Ascending aorta (tissue), 2 donors: ENCODE measurements around the gene GPR25. TPM values are rescaled to one million over a fixed set of nuclear protein-coding genes. Genes with fewer than 3 reads are reported as not detected.

Source experiments
- DNase-seq, 2 donors: peaks; one replicate each; pipeline ENCODE4 v3.0.0-alpha.2; 2019; ENCODE audit warnings: low spot score in 2 of 2
- H3K27ac ChIP-seq, 2 donors: fragments of 200-600 bp; sonication (generic); one replicate each; pipeline ENCODE4 v1.5.1; 2016 to 2017; ENCODE audit warnings: mild to moderate bottlenecking in 1 of 2
- H3K27me3 ChIP-seq: fragments of 200-600 bp; sonication (generic); one replicate; pipeline ENCODE4 v1.5.1; 2017
- H3K36me3 ChIP-seq, 2 donors: fragments of 200-600 bp; sonication (generic); one replicate each; pipeline ENCODE4 v1.5.1; 2016
- H3K4me1 ChIP-seq, 2 donors: fragments of 200-600 bp; sonication (generic); one replicate each; pipeline ENCODE4 v1.5.1; 2016 to 2017; ENCODE audit warnings: mild to moderate bottlenecking in 1 of 2
- H3K4me3 ChIP-seq, 2 donors: fragments of 200-600 bp; sonication (generic); one replicate each; pipeline ENCODE4 v1.5.1; 2016 to 2017; ENCODE audit warnings: mild to moderate bottlenecking in 1 of 2
- H3K9me3 ChIP-seq, 2 donors: fragments of 200-600 bp; sonication (generic); one replicate each; pipeline ENCODE4 v1.5.1; 2016
- intact Hi-C: fragments of 100-400 bp; cut with DNase I; formaldehyde crosslinking; loops from one replicate; pipeline ENCODE4 v1.15.1; 2023
- total RNA-seq: library from RNA; depleted of rRNA; stranded (reverse); fragments of >200 nt; gene quantifications from one replicate; pipeline ENCODE4 v1.1.0, GENCODE V29; 2016
- TF ChIP-seq, protein P1 (sequence below), 3 experiments: fragments of 200-600 bp in 2 of 3; fragments of 450-650 bp in 1 of 3; sonication (generic) in 2 of 3; IDR thresholded peaks; one replicate each; pipeline ENCODE4 v1.5.1; 2016 to 2019; ENCODE audit warnings: antibody characterized with exemption in 3 of 3, mild to moderate bottlenecking in 1 of 3, moderate library complexity in 1 of 3

The GPR25 gene
- total RNA-seq, 1 donor from 2014 or later: not detected

DNA sequence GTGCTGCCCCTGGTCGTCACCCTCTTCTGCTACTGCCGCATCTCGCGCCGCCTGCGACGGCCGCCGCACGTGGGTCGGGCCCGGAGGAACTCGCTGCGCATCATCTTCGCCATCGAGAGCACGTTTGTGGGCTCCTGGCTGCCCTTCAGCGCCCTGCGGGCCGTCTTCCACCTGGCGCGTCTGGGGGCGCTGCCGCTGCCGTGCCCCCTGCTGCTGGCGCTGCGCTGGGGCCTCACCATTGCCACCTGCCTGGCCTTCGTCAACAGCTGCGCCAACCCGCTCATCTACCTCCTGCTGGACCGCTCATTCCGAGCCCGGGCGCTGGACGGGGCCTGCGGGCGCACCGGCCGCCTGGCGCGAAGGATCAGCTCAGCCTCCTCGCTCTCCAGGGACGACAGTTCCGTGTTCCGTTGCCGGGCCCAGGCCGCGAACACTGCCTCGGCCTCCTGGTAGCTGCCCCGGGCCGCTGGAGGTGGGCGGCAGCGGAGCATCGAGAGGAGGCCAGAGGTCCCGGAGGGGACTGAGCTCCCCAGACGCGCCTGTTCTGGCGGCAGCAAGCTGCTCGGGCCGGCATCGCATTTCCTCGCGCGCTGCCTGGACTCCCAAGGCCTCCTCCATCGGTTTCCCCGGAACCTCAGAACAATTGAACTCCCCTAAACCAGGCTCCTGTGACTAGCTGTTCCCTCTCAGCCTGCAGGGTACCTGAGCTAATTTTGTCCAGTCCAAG, 1.1 kb downstream of the GPR25 start:
- Histone ChIP-seq H3K27me3 (no peaks in the 10 kb centered on the region), H3K36me3 (no peaks in the 10 kb centered on the region), H3K4me3 (peak overlapping the region; percentile 46 to 53), H3K4me1 (peaks cover 9 to 10% of the 10 kb centered on the region in 2 donors), H3K27ac (no peak overlapping the region), H3K9me3 (no peaks in the 10 kb centered on the region)
- intact Hi-C loops: no loop called here
- DNase-seq: peak in 1 of 2 donors; percentile 49
- TF ChIP-seq, protein P1, sequence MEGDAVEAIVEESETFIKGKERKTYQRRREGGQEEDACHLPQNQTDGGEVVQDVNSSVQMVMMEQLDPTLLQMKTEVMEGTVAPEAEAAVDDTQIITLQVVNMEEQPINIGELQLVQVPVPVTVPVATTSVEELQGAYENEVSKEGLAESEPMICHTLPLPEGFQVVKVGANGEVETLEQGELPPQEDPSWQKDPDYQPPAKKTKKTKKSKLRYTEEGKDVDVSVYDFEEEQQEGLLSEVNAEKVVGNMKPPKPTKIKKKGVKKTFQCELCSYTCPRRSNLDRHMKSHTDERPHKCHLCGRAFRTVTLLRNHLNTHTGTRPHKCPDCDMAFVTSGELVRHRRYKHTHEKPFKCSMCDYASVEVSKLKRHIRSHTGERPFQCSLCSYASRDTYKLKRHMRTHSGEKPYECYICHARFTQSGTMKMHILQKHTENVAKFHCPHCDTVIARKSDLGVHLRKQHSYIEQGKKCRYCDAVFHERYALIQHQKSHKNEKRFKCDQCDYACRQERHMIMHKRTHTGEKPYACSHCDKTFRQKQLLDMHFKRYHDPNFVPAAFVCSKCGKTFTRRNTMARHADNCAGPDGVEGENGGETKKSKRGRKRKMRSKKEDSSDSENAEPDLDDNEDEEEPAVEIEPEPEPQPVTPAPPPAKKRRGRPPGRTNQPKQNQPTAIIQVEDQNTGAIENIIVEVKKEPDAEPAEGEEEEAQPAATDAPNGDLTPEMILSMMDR (IDR thresholded peaks at IDR 0.05): no peak

DNA sequence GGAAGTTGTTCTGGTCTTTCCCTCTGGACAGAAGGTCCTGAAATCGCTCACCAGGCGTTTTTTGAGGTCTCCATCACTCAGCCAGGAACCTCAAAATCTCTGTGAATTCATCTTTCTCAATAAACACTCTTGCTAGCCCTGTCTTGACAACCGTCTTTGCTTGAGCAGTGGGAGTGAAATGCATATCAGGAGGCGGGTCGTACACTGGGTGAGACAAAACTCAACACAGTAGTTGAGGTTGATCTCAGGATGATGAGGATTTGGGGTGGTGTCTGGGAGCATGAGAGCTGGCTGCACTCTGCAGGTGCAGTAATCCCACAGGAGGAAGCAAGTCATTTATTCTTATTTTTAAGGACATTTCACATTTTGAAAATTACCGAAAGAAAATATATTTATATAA, 1.9 kb downstream of the GPR25 start:
- H3K4me3 ChIP-seq: no peak overlapping the region
- TF ChIP-seq, protein P1 (IDR thresholded peaks at IDR 0.05): no peak
- peaks cover 9 to 10% of the 10 kb centered on the region in 2 donors for H3K4me1 ChIP-seq
- no peaks in the 10 kb centered on the region for H3K36me3 ChIP-seq
- no peak overlapping the region for H3K27ac ChIP-seq
- no peaks in the 10 kb centered on the region for H3K9me3 ChIP-seq
- intact Hi-C loops: no loop called here
- DNase-seq: peak in 1 of 2 donors; percentile 7
- no peaks in the 10 kb centered on the region for H3K27me3 ChIP-seq

DNA sequence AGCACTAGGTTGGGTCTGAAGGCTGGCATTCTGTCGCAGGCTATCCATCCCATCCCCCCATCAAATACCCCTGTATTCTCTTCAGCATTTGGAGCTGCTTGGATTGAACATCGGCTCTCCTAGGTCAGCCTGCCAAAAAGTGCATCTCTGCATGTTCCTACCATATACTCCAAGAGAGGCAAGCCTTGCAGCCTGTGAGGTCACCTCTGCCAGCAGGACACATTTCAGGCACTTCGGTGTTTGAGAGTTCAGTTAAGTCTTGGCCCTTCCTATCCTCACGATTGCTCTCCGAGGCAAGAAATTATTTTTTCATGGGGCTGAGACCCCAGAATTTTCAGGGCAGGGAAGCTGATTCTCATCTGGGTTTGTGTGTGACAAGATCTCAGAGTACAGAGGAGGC, 2.6 kb downstream of the GPR25 start:
- intact Hi-C loops: no loop called here
- H3K4me3 ChIP-seq: no peak overlapping the region

DNA sequence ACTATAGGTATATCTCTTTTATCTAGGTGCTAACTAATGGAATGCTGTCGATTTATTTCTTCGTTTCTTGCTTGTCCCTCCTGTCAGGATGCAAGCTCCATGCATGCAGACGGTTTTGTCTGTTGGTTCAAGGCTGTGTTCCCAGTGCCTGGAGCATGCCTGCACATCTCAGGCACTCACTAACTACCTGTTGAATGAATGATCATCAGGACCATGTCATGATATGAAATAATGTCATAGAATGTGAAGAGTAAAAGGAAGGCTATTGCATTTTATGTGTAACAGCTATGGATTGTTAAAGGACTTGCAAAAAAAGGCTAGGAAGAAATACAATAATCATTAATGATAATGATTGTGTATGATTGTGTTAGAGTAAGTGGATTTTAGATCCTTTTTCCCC, 4.2 kb downstream of the GPR25 start:
- no peak overlapping the region for H3K27ac ChIP-seq
- intact Hi-C loops: no loop called here
- H3K4me1 ChIP-seq: peaks cover 9 to 10% of the 10 kb centered on the region in 2 donors
- no peaks in the 10 kb centered on the region for H3K36me3 ChIP-seq
- no peaks in the 10 kb centered on the region for H3K27me3 ChIP-seq
- H3K9me3 ChIP-seq: no peaks in the 10 kb centered on the region
- no peak overlapping the region for H3K4me3 ChIP-seq
- TF ChIP-seq, protein P1 (IDR thresholded peaks at IDR 0.05): no peak
- DNase-seq: peak in 1 of 2 donors; percentile 12

More for the DNA sequence above, 2.6 kb downstream of the GPR25 start:
- H3K27ac ChIP-seq: no peak overlapping the region
- H3K36me3 ChIP-seq: no peaks in the 10 kb centered on the region
- no peaks in the 10 kb centered on the region for H3K27me3 ChIP-seq
- H3K9me3 ChIP-seq: no peaks in the 10 kb centered on the region
- peak in 1 of 2 donors; percentile 27 for DNase-seq
- TF ChIP-seq, protein P1 (IDR thresholded peaks at IDR 0.05): no peak
- H3K4me1 ChIP-seq: peaks cover 9 to 10% of the 10 kb centered on the region in 2 donors

DNA sequence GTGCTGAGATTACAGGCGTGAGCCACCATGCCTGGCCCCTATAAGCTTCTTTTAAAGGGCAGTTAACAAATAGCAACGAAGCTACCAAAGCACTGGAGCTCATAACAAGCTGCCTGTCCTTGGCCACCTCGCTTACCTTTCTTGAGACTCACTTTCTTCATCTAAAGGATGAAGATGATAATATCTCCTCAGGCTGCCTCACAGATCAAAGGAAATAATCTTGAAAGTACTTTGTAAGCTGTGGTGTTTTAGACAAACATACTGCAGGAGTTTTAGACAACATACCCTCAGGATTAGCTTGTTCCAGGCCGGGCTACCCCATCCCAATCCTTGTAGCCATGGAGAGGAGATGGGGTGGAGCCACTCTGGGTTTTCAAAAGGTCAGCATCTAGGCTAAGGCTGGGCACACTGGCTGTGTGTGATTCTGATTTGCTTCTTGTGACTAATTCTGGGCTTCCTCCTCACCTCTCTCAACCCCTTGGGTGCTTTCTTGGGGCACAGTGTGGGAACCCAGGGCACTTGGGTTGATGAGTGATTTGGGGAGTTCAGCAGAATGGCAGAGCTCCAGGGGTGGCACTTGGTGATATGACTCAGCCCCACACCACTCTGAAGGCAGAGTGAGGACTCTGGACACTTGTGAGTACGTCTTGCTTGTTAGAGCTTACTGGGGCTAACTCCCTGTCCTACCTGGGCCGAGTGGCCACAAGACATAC, 5.2 kb downstream of the GPR25 start:
- no peak overlapping the region for H3K4me3 ChIP-seq
- intact Hi-C loops: no loop called here
- TF ChIP-seq, protein P1 (IDR thresholded peaks at IDR 0.05): no peak
- no peaks in the 10 kb centered on the region for H3K9me3 ChIP-seq
- DNase-seq: peak in 1 of 2 donors; percentile 41
- H3K4me1 ChIP-seq: peaks cover 7 to 8% of the 10 kb centered on the region in 2 donors
- H3K36me3 ChIP-seq: no peaks in the 10 kb centered on the region
- H3K27ac ChIP-seq: no peak overlapping the region
- no peaks in the 10 kb centered on the region for H3K27me3 ChIP-seq
